ENCODE measurements around the gene SPO11.
A peak's percentile ranks its signal among the peaks of the same experiment; 100 is the strongest.

The SPO11 gene

DNA sequence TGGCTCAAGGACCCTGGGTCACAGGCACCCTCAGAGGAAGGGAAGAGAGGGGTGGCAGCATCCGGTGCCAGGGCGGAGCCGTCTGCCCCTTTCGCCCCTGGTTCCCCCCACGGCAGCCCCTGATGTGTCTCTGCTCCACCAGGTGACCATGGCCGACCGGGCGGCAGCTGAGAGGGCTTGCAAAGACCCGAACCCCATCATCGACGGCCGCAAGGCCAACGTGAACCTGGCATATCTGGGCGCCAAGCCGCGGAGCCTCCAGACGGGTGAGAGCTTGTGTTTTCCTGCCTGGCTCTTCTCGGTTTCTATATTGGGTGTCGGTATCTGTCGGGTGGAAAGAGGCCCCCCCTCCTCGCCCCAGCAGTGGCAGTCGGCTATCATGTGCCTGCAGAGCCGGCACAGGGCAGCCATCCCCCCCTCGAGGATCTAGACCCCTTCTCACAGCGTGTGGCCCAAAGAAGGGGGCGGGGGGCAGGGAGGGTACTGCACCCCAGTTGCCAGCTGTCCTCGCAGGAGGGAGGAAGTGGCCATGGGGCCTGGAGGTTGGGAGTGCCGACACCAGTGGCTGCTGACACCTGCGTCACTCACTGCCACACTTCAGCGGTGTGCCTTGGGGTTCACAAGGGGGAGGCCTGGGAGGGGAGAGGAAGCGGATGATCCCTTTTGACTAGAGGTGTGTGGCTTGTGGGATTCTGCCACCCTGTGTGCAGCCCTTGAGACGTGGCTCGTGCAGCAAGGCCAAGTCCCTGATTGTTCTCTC is 63.1 kb downstream of the SPO11 start:
- Histone ChIP-seq H3K36me3 (ENCODE audit: insufficient read depth, low read length) (peaks cover 22% of the 10 kb centered on the region; the same call in 1 of the 2 replicates), H3K9ac (ENCODE audit: low read depth, low read length, poor library complexity, severe bottlenecking) (peak overlapping the region; percentile 87), H3K79me2 (ENCODE audit: insufficient read depth, low read length) (peaks cover 62% of the 10 kb centered on the region), H3K9me3 (ENCODE audit: insufficient read depth, low read depth, low read length) (no peaks in the 10 kb centered on the region), H3F3A (ENCODE audit: low read depth) (0 out of 2 replicates have a peak, but pooled peaks cover 3% of the 10 kb centered on the region), H3K4me2 (ENCODE audit: low read depth, low read length, poor library complexity, severe bottlenecking) (peak overlapping the region; percentile 98), H4K20me1 (ENCODE audit: insufficient read depth, low read length, poor library complexity, severe bottlenecking) (peaks cover 60% of the 10 kb centered on the region), H2AFZ (ENCODE audit: low read length) (no peak overlapping the region), H3K4me1 (ENCODE audit: insufficient read depth, low read length, poor library complexity, severe bottlenecking) (peaks cover 49% of the 10 kb centered on the region), H3K9me2 (replicated peaks; ENCODE audit: low read depth, low read length) (no peaks in the 10 kb centered on the region), H3K27me3 (ENCODE audit: insufficient read depth, low read length, poor library complexity, severe bottlenecking) (no peaks in the 10 kb centered on the region), H3K4me3 (ENCODE audit: low read length, poor library complexity, severe bottlenecking) (peak overlapping the region; percentile 87)
- no peak for TF ChIP-seq EZH2phosphoT487 (IDR thresholded peaks at IDR 0.05; ENCODE audit: borderline replicate concordance)
- TF ChIP-seq, protein P1, sequence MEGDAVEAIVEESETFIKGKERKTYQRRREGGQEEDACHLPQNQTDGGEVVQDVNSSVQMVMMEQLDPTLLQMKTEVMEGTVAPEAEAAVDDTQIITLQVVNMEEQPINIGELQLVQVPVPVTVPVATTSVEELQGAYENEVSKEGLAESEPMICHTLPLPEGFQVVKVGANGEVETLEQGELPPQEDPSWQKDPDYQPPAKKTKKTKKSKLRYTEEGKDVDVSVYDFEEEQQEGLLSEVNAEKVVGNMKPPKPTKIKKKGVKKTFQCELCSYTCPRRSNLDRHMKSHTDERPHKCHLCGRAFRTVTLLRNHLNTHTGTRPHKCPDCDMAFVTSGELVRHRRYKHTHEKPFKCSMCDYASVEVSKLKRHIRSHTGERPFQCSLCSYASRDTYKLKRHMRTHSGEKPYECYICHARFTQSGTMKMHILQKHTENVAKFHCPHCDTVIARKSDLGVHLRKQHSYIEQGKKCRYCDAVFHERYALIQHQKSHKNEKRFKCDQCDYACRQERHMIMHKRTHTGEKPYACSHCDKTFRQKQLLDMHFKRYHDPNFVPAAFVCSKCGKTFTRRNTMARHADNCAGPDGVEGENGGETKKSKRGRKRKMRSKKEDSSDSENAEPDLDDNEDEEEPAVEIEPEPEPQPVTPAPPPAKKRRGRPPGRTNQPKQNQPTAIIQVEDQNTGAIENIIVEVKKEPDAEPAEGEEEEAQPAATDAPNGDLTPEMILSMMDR (conservative IDR thresholded peaks at IDR 0.05; ENCODE audit: low read length) = no peak

Data from Loucy (cell line).